Measurements from ENCODE around the gene ST6GALNAC3.
A peak's percentile ranks its signal among the peaks of the same experiment; 100 is the strongest.
"Not testable (repeated sequence)": the region's sequence is repeated elsewhere in the genome, so short reads cannot be mapped to it uniquely, and the experiment has no call there.

Gene ST6GALNAC3

GRCh38 chr1:76341816-76342215 is 267.3 kb downstream of the ST6GALNAC3 start:
- DNase-seq (ENCODE audit: low spot score): not testable (repeated sequence)

GRCh38 chr1:76343356-76343755 is 268.8 kb downstream of the ST6GALNAC3 start:
- no peak for DNase-seq (ENCODE audit: low spot score)

GRCh38 chr1:76351655-76352054 is 277.1 kb downstream of the ST6GALNAC3 start:
- no peak for DNase-seq (ENCODE audit: low spot score)

- no peak for DNase-seq (ENCODE audit: low spot score)
Measured at GRCh38 chr1:76352741-76353435, 278.3 kb downstream of the ST6GALNAC3 start.

GRCh38 chr1:76354236-76354635 is 279.7 kb downstream of the ST6GALNAC3 start:
- no peak for DNase-seq (ENCODE audit: low spot score)

GRCh38 chr1:76366726-76367125 is 292.2 kb downstream of the ST6GALNAC3 start:
- DNase-seq (ENCODE audit: low spot score): no peak

- no peak for DNase-seq (ENCODE audit: low spot score)
Measured at GRCh38 chr1:76371941-76372340, 297.4 kb downstream of the ST6GALNAC3 start.

GRCh38 chr1:76374086-76374485 is 299.5 kb downstream of the ST6GALNAC3 start:
- DNase-seq (ENCODE audit: low spot score): no peak

GRCh38 chr1:76377247-76377646 is 302.7 kb downstream of the ST6GALNAC3 start:
- DNase-seq (ENCODE audit: low spot score): no peak

- DNase-seq (ENCODE audit: low spot score): peak; percentile 3
Measured at GRCh38 chr1:76379506-76379905, 305.0 kb downstream of the ST6GALNAC3 start.

- no peak for DNase-seq (ENCODE audit: low spot score)
Measured at GRCh38 chr1:76381450-76382097, 307.0 kb downstream of the ST6GALNAC3 start.

- DNase-seq (ENCODE audit: low spot score): no peak
Measured at GRCh38 chr1:76388261-76388660, 313.7 kb downstream of the ST6GALNAC3 start.

GRCh38 chr1:76390456-76390855 is 315.9 kb downstream of the ST6GALNAC3 start:
- no peak for DNase-seq (ENCODE audit: low spot score)

- no peak for DNase-seq (ENCODE audit: low spot score)
Measured at GRCh38 chr1:76395059-76395458, 320.5 kb downstream of the ST6GALNAC3 start.

GRCh38 chr1:76402128-76402527 is 327.6 kb downstream of the ST6GALNAC3 start:
- no peak for DNase-seq (ENCODE audit: low spot score)

- no peak for DNase-seq (ENCODE audit: low spot score)
Measured at GRCh38 chr1:76408303-76408702, 333.8 kb downstream of the ST6GALNAC3 start.

GRCh38 chr1:76410499-76410898 is 336.0 kb downstream of the ST6GALNAC3 start:
- DNase-seq (ENCODE audit: low spot score): no peak

- no peak for DNase-seq (ENCODE audit: low spot score)
Measured at GRCh38 chr1:76418531-76418930, 344.0 kb downstream of the ST6GALNAC3 start.

GRCh38 chr1:76419603-76420002 is 345.1 kb downstream of the ST6GALNAC3 start:
- DNase-seq (ENCODE audit: low spot score): no peak

GRCh38 chr1:76425201-76426145 is 350.9 kb downstream of the ST6GALNAC3 start:
- DNase-seq (ENCODE audit: low spot score): no peak

- DNase-seq (ENCODE audit: low spot score): no peak
Measured at GRCh38 chr1:76426606-76427005, 352.1 kb downstream of the ST6GALNAC3 start.

- DNase-seq (ENCODE audit: low spot score): no peak
Measured at GRCh38 chr1:76428028-76428427, 353.5 kb downstream of the ST6GALNAC3 start.

GRCh38 chr1:76430531-76430930 is 356.0 kb downstream of the ST6GALNAC3 start:
- no peak for DNase-seq (ENCODE audit: low spot score)

Data from COLO829 (cell line).